ENCODE measurements around the gene HSPA4. TPM values are rescaled to one million over a fixed set of nuclear protein-coding genes. Genes with fewer than 3 reads are reported as not detected.

The HSPA4 gene
- polyA plus RNA-seq (2012; ENCODE audit: insufficient read length, low read depth): 116 TPM

- TF ChIP-seq, protein P1, sequence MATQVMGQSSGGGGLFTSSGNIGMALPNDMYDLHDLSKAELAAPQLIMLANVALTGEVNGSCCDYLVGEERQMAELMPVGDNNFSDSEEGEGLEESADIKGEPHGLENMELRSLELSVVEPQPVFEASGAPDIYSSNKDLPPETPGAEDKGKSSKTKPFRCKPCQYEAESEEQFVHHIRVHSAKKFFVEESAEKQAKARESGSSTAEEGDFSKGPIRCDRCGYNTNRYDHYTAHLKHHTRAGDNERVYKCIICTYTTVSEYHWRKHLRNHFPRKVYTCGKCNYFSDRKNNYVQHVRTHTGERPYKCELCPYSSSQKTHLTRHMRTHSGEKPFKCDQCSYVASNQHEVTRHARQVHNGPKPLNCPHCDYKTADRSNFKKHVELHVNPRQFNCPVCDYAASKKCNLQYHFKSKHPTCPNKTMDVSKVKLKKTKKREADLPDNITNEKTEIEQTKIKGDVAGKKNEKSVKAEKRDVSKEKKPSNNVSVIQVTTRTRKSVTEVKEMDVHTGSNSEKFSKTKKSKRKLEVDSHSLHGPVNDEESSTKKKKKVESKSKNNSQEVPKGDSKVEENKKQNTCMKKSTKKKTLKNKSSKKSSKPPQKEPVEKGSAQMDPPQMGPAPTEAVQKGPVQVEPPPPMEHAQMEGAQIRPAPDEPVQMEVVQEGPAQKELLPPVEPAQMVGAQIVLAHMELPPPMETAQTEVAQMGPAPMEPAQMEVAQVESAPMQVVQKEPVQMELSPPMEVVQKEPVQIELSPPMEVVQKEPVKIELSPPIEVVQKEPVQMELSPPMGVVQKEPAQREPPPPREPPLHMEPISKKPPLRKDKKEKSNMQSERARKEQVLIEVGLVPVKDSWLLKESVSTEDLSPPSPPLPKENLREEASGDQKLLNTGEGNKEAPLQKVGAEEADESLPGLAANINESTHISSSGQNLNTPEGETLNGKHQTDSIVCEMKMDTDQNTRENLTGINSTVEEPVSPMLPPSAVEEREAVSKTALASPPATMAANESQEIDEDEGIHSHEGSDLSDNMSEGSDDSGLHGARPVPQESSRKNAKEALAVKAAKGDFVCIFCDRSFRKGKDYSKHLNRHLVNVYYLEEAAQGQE (IDR thresholded peaks at IDR 0.05; ENCODE audit: insufficient read depth in 1 of 2, low read depth in 2 of 2, low read length in 2 of 2): no peak
- TF ChIP-seq TAF1 (IDR thresholded peaks at IDR 0.05; ENCODE audit: borderline replicate concordance, insufficient read depth, low read length) (peak; percentile 74; the same call in 1 of the 2 replicates), SIN3A (IDR thresholded peaks at IDR 0.05; ENCODE audit: borderline replicate concordance, insufficient read depth, low read length) (peak; percentile 88), FOXP2 (optimal IDR thresholded peaks at IDR 0.05; ENCODE audit: borderline replicate concordance, extremely low read depth, extremely low read length, insufficient read depth) (peak; percentile 8), POLR2AphosphoS5 (IDR thresholded peaks at IDR 0.05; ENCODE audit: low read depth, low read length) (peak; percentile 94)
These were observed at the start of gene HSPA4 for GRCh38 chr5:133051542-133052316. TSS of gene HSPA4 (plus strand) at chr5:133052013. CDS start at chr5:133052251, 238 bp downstream.

- TF ChIP-seq, protein P1 (IDR thresholded peaks at IDR 0.05; ENCODE audit: insufficient read depth in 1 of 2, low read depth in 2 of 2, low read length in 2 of 2): no peak
- no peak for TF ChIP-seq SIN3A (IDR thresholded peaks at IDR 0.05; ENCODE audit: borderline replicate concordance, insufficient read depth, low read length)
- no peak for TF ChIP-seq POLR2AphosphoS5 (IDR thresholded peaks at IDR 0.05; ENCODE audit: low read depth, low read length)
- no peak for TF ChIP-seq TAF1 (IDR thresholded peaks at IDR 0.05; ENCODE audit: borderline replicate concordance, insufficient read depth, low read length)
- TF ChIP-seq FOXP2 (optimal IDR thresholded peaks at IDR 0.05; ENCODE audit: borderline replicate concordance, extremely low read depth, extremely low read length, insufficient read depth): no peak
These were observed 45.2 kb upstream of the HSPA4 start for GRCh38 chr5:133006653-133007052.

GRCh38 chr5:133015466-133015865 is 36.3 kb upstream of the HSPA4 start:
- TF ChIP-seq, protein P1 (IDR thresholded peaks at IDR 0.05; ENCODE audit: insufficient read depth in 1 of 2, low read depth in 2 of 2, low read length in 2 of 2): no peak
- no peak for TF ChIP-seq TAF1 (IDR thresholded peaks at IDR 0.05; ENCODE audit: borderline replicate concordance, insufficient read depth, low read length)
- no peak for TF ChIP-seq SIN3A (IDR thresholded peaks at IDR 0.05; ENCODE audit: borderline replicate concordance, insufficient read depth, low read length)
- no peak for TF ChIP-seq FOXP2 (optimal IDR thresholded peaks at IDR 0.05; ENCODE audit: borderline replicate concordance, extremely low read depth, extremely low read length, insufficient read depth)
- no peak for TF ChIP-seq POLR2AphosphoS5 (IDR thresholded peaks at IDR 0.05; ENCODE audit: low read depth, low read length)

GRCh38 chr5:133017964-133018363 is 33.8 kb upstream of the HSPA4 start:
- TF ChIP-seq FOXP2 (optimal IDR thresholded peaks at IDR 0.05; ENCODE audit: borderline replicate concordance, extremely low read depth, extremely low read length, insufficient read depth) (no peak), POLR2AphosphoS5 (IDR thresholded peaks at IDR 0.05; ENCODE audit: low read depth, low read length) (no peak), TAF1 (IDR thresholded peaks at IDR 0.05; ENCODE audit: borderline replicate concordance, insufficient read depth, low read length) (no peak), SIN3A (IDR thresholded peaks at IDR 0.05; ENCODE audit: borderline replicate concordance, insufficient read depth, low read length) (no peak)
- TF ChIP-seq, protein P1 (IDR thresholded peaks at IDR 0.05; ENCODE audit: insufficient read depth in 1 of 2, low read depth in 2 of 2, low read length in 2 of 2): no peak
